Prostate gland (tissue), 2 donors: ENCODE results near the gene ERGIC3.

Experiments used
- POLR2AphosphoS5 ChIP-seq: sonication (generic); formaldehyde crosslinking; IDR thresholded peaks from one replicate; pipeline ENCODE4 v1.6.1; 2017; ENCODE audit warnings: antibody characterized with exemption
- TF ChIP-seq, protein P1 (sequence below), 4 experiments: fragments of 200-600 bp in 2 of 4; fragments of 450-650 bp in 2 of 4; sonication (generic) in 2 of 4; IDR thresholded peaks; 1 replicate in 3 of 4; 2 replicates in 1 of 4; pipeline ENCODE4 v1.5.1; 2016 to 2019; ENCODE audit warnings: antibody characterized with exemption in 4 of 4, mild to moderate bottlenecking in 2 of 4, moderate library complexity in 2 of 4

DNA sequence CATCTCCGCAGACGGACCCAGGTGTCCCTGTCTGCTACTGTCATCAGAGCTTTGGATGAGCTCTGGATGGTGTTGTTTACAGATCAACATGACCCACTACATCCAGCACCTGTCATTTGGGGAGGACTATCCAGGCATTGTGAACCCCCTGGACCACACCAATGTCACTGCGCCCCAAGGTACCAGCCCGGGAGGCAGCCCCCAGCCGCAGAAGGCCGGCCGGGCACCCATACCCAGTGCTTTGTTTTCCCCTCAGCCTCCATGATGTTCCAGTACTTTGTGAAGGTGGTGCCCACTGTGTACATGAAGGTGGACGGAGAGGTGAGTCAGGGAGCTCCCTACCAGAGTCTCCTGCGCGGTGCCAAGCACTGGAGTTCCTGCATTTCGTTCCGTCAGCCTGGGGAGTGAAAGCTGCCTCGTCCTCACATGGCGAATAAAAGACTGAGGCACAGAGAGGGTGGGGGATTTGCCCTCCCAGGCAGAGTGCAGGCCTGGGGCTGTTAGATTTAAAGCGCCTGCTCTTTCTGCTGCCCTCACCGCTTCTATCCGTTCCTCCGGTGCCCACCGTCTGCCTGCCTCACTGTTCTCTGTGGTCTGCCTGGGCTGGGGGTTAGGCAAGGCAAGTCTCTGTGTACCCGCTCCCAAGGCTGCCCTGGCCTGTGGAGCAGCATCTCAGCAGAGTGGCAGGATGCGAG is 14.2 kb downstream of the ERGIC3 start:
- TF ChIP-seq, protein P1, sequence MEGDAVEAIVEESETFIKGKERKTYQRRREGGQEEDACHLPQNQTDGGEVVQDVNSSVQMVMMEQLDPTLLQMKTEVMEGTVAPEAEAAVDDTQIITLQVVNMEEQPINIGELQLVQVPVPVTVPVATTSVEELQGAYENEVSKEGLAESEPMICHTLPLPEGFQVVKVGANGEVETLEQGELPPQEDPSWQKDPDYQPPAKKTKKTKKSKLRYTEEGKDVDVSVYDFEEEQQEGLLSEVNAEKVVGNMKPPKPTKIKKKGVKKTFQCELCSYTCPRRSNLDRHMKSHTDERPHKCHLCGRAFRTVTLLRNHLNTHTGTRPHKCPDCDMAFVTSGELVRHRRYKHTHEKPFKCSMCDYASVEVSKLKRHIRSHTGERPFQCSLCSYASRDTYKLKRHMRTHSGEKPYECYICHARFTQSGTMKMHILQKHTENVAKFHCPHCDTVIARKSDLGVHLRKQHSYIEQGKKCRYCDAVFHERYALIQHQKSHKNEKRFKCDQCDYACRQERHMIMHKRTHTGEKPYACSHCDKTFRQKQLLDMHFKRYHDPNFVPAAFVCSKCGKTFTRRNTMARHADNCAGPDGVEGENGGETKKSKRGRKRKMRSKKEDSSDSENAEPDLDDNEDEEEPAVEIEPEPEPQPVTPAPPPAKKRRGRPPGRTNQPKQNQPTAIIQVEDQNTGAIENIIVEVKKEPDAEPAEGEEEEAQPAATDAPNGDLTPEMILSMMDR (IDR thresholded peaks at IDR 0.05) = no peak
- TF ChIP-seq POLR2AphosphoS5 = no peak
